ENCODE measurements around the gene YTHDC2. TPM values are rescaled to one million over a fixed set of nuclear protein-coding genes. Genes with fewer than 3 reads are reported as not detected.

Gene YTHDC2
- total RNA-seq, 1 donor from 2014 or later = 32.1 TPM

DNA sequence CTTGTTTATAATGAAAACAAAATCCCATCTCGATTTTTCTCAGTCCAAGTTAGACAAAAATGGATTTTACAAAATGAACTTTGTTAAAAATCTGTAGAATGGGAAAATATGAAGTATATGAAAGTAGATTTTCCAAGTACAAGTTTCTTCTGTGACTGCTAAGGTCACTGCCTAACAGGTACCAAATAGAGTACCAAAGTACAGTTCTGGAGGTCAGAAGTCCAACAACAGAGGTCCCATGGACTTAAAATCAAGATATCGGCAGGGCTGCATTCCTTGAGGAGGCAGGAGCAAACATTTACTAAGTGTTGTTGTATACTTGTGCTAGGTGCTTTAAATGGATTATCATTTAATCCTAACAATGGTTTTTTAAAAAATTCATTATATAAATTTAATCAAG, 5.9 kb downstream of the YTHDC2 start:
- peaks cover 26% of the 10 kb centered on the region for H3K4me1 Mint-ChIP-seq
- H3K36me3 Mint-ChIP-seq (ENCODE audit: low read depth) = peaks cover 12% of the 10 kb centered on the region
- TF ChIP-seq, protein P1, sequence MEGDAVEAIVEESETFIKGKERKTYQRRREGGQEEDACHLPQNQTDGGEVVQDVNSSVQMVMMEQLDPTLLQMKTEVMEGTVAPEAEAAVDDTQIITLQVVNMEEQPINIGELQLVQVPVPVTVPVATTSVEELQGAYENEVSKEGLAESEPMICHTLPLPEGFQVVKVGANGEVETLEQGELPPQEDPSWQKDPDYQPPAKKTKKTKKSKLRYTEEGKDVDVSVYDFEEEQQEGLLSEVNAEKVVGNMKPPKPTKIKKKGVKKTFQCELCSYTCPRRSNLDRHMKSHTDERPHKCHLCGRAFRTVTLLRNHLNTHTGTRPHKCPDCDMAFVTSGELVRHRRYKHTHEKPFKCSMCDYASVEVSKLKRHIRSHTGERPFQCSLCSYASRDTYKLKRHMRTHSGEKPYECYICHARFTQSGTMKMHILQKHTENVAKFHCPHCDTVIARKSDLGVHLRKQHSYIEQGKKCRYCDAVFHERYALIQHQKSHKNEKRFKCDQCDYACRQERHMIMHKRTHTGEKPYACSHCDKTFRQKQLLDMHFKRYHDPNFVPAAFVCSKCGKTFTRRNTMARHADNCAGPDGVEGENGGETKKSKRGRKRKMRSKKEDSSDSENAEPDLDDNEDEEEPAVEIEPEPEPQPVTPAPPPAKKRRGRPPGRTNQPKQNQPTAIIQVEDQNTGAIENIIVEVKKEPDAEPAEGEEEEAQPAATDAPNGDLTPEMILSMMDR (conservative IDR thresholded peaks at IDR 0.05) = no peak
- no peak overlapping the region for H3K27ac Mint-ChIP-seq (ENCODE audit: unreplicated experiment)
- H3K9me3 Mint-ChIP-seq = no peaks in the 10 kb centered on the region
- no peak overlapping the region for H3K4me3 Mint-ChIP-seq
- no peaks in the 10 kb centered on the region for H3K27me3 Mint-ChIP-seq (ENCODE audit: low read depth)
- DNase-seq (ENCODE audit: low read depth, low spot score) = no peak

DNA sequence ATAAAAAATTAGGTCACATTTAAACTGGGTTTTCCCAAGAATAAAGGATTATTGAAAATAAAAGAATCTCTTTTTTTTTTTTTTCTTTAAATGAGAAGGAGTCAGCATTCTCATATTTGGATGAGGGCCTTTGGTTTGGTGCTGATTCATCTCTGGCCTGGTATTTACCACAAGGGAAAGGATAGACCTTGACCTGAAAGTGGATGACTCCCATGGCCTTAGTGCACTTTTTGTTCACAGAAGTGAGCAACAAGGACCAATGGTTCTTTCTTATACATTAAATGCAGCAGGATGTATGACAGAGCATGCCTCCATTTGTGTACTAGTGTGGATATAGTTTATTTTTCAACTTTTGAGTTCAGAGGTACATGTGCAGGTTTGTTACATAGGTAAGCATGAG, 6.9 kb downstream of the YTHDC2 start:
- TF ChIP-seq, protein P1 (conservative IDR thresholded peaks at IDR 0.05) = no peak
- no peak overlapping the region for H3K4me3 Mint-ChIP-seq
- H3K27ac Mint-ChIP-seq (ENCODE audit: unreplicated experiment) = no peak overlapping the region
- no peaks in the 10 kb centered on the region for H3K27me3 Mint-ChIP-seq (ENCODE audit: low read depth)
- H3K36me3 Mint-ChIP-seq (ENCODE audit: low read depth) = peaks cover 12% of the 10 kb centered on the region
- H3K4me1 Mint-ChIP-seq = peaks cover 16% of the 10 kb centered on the region
- no peak for DNase-seq (ENCODE audit: low read depth, low spot score)
- no peaks in the 10 kb centered on the region for H3K9me3 Mint-ChIP-seq

DNA sequence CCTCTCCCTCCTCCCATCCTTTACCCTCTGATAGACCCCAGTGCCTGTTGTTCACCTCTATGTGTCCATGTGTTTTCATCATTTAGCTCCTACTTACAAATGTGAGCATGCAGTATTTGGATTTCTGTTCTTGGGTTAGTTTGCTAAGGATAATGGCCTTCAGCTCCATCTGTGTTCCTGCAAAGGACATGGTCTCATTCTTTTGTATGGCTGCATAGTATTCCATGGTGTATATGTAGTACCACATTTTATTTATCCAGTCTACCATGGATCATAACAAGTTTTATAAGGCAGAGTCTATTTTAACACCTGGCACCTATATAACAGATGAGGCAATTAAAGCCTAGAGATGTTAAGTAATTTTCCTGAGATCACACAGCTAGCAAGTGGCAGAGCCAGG, 7.4 kb downstream of the YTHDC2 start:
- H3K36me3 Mint-ChIP-seq (ENCODE audit: low read depth) = peaks cover 12% of the 10 kb centered on the region
- no peaks in the 10 kb centered on the region for H3K27me3 Mint-ChIP-seq (ENCODE audit: low read depth)
- DNase-seq (ENCODE audit: low read depth, low spot score) = no peak
- H3K4me1 Mint-ChIP-seq = peaks cover 11% of the 10 kb centered on the region
- no peak overlapping the region for H3K4me3 Mint-ChIP-seq
- H3K9me3 Mint-ChIP-seq = no peaks in the 10 kb centered on the region
- TF ChIP-seq, protein P1 (conservative IDR thresholded peaks at IDR 0.05) = no peak
- no peak overlapping the region for H3K27ac Mint-ChIP-seq (ENCODE audit: unreplicated experiment)

DNA sequence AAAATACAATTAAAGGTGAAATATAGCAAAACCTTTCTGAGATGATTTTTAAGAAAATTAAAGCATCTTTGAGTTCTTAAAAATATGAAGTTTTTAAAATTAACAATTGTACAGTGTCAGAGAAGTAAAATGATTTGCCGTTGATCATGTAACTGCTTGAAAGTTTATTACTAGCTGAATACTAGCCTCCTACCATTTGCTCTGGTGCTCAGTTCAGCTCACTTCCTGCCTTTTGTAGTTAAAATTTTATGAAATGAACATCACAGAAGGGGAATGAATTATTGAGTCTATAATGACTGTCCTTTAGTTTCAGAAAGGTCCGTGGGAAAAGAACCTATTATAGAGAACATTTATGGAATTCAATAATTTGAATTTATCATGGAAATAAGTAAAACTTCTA, 9.7 kb downstream of the YTHDC2 start:
- peaks cover 9% of the 10 kb centered on the region for H3K36me3 Mint-ChIP-seq (ENCODE audit: low read depth)
- H3K4me1 Mint-ChIP-seq = peaks cover 5% of the 10 kb centered on the region
- no peaks in the 10 kb centered on the region for H3K27me3 Mint-ChIP-seq (ENCODE audit: low read depth)
- H3K4me3 Mint-ChIP-seq = no peak overlapping the region
- no peak for DNase-seq (ENCODE audit: low read depth, low spot score)
- TF ChIP-seq, protein P1 (conservative IDR thresholded peaks at IDR 0.05) = no peak
- no peak overlapping the region for H3K27ac Mint-ChIP-seq (ENCODE audit: unreplicated experiment)
- no peaks in the 10 kb centered on the region for H3K9me3 Mint-ChIP-seq

DNA sequence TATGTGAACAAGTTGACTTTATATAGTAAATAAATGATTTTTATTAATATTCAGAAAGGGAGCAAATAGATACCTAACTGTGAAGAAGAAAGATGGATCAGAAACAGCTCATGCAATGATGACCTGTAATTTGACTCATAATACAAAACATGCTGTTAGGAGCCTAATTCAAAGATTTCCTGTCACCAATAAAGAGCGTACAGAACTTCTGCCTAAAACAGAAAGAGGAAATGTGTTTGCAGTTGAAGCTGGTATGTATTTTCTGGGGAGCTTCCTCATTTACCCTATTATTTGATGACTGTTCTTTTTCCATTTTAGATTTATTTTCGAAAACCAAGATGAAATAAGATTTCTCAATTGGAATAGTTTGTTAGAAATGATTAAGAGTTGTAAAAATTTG, 11.4 kb downstream of the YTHDC2 start:
- no peak for DNase-seq (ENCODE audit: low read depth, low spot score)
- H3K4me1 Mint-ChIP-seq = peaks cover 5% of the 10 kb centered on the region
- H3K9me3 Mint-ChIP-seq = no peaks in the 10 kb centered on the region
- no peak overlapping the region for H3K4me3 Mint-ChIP-seq
- no peaks in the 10 kb centered on the region for H3K27me3 Mint-ChIP-seq (ENCODE audit: low read depth)
- peaks cover 10% of the 10 kb centered on the region for H3K36me3 Mint-ChIP-seq (ENCODE audit: low read depth)
- TF ChIP-seq, protein P1 (conservative IDR thresholded peaks at IDR 0.05) = no peak
- no peak overlapping the region for H3K27ac Mint-ChIP-seq (ENCODE audit: unreplicated experiment)

DNA sequence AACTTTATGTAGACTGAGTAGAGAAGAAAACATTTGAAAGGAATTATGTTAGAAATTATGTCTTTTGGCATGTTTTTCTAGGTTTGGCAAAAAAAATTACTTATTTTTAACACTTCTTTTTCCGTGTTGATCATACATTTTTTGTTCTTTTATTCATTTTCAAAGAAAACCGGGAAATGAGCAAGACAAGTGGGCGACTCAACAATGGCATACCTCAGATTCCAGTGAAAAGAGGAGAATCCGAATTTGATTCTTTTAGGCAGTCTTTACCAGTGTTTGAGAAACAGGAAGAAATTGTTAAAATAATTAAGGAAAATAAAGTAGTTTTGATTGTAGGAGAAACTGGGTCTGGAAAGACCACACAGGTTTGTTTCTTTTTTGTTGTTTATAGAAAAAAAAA, 12.9 kb downstream of the YTHDC2 start:
- no peaks in the 10 kb centered on the region for H3K27me3 Mint-ChIP-seq (ENCODE audit: low read depth)
- DNase-seq (ENCODE audit: low read depth, low spot score) = no peak
- peaks cover 5% of the 10 kb centered on the region for H3K4me1 Mint-ChIP-seq
- peaks cover 15% of the 10 kb centered on the region for H3K36me3 Mint-ChIP-seq (ENCODE audit: low read depth)
- H3K27ac Mint-ChIP-seq (ENCODE audit: unreplicated experiment) = no peak overlapping the region
- no peak overlapping the region for H3K4me3 Mint-ChIP-seq
- TF ChIP-seq, protein P1 (conservative IDR thresholded peaks at IDR 0.05) = no peak
- H3K9me3 Mint-ChIP-seq = peaks cover 7% of the 10 kb centered on the region
